HG03045 (cell line): ENCODE measurements around the gene TGIF2LX.
"Not testable (repeated sequence)": the region's sequence is repeated elsewhere in the genome, so short reads cannot be mapped to it uniquely, and the experiment has no call there.

Experiments used
- ATAC-seq: cut with Tn5 transposase; IDR thresholded peaks from one replicate; pipeline ENCODE4 v1.9.1; 2021; ENCODE audit warnings: mild to moderate bottlenecking, moderate library complexity; ENCODE audit not compliant: unreplicated experiment

The TGIF2LX gene

GRCh38 chrX:89921665-89922064 lies at the start of gene TGIF2LX:
Gene TGIF2LX (plus strand): TSS chrX:89921908. CDS start chrX:89922086, 178 bp downstream.
- ATAC-seq, result not testable (repeated sequence)

GRCh38 chrX:89922338-89922934 lies 728 bp downstream of the TGIF2LX start:
- ATAC-seq, result not testable (repeated sequence)

GRCh38 chrX:89943077-89943476 lies 21.4 kb downstream of the TGIF2LX start:
- ATAC-seq, result not testable (repeated sequence)

GRCh38 chrX:89965588-89965987 lies 43.9 kb downstream of the TGIF2LX start:
- ATAC-seq, result not testable (repeated sequence)
